GM21381 (cell line): Measurements from ENCODE around the gene HOTAIR.
A peak's percentile ranks its signal among the peaks of the same experiment; 100 is the strongest.

ENCODE experiments used
- ATAC-seq: cut with Tn5 transposase; IDR thresholded peaks from one replicate; pipeline ENCODE4 v1.9.1; 2021; ENCODE audit warnings: mild to moderate bottlenecking, moderate library complexity; ENCODE audit not compliant: unreplicated experiment

Gene HOTAIR

DNA sequence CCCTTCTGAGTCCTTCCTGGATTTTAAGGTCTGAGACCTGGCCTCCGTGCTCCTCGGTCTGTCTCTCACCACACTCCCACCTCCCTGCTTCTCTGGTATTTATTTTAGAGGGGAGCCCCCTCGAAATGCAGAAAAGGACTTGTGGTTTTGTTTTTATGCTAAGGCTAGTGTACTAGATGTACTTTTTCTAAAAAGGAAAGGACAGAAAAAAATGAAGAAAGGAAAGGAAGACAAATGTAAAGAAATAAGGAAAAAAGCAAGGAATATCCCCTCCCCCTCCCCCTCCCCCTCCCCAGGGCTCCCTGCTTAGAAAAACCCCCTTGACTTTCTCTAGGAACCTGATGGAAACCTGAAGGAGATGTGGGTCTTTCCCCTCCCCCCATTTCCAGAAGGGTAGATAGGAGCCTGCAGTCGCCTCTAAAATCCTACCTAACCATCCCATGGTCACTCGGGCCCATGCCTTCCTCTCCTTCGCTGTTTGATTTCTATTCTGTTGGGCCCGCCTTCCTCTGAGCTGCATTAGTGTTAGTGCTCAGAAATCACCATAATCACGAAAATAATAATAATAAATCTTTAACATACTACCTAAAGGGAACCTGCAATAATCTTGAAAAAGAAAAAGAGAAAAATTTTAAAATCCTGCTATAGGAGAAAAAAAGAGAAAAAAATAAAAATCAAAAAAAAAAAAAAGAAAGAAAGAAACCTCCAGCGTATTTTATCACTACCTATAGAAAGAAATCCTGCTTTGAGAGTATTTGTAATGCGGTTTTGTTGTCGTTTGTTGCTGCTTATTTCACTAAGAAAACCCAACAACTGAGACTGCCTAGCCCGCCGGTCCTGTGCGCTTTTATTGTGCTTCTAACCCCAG, 37.1 kb upstream of the HOTAIR start:
- ATAC-seq, result no peak

DNA sequence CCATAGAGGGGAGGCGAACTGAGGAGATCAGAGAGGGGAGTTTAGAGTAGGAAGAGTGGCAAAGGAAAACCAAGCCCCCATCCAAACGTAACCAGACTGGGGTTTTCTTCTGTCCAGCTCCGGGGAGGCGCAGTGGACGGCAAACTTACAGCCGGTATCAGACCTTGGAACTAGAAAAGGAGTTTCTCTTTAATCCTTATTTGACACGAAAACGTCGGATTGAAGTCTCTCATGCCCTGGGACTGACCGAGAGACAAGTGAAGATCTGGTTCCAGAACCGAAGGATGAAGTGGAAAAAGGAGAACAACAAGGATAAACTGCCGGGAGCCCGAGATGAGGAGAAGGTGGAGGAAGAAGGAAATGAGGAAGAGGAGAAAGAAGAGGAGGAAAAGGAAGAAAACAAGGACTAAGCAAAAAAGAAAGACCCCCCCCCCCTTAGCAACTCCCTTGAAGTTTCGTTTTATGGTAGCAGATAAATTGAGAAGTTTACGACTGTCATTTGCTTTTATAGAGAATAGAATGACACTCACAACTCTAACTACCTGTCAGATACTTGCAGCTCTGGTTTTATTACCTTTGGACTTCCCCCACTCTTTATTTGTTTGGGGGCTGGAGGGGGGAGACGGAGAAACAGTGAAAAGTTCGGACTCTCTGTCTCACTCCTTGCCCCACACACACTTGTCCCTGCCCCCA, 36.4 kb upstream of the HOTAIR start:
- ATAC-seq, result no peak

GRCh38 chr12:54010053-54010971, 35.6 kb upstream of the HOTAIR start:
- no peak for ATAC-seq

DNA sequence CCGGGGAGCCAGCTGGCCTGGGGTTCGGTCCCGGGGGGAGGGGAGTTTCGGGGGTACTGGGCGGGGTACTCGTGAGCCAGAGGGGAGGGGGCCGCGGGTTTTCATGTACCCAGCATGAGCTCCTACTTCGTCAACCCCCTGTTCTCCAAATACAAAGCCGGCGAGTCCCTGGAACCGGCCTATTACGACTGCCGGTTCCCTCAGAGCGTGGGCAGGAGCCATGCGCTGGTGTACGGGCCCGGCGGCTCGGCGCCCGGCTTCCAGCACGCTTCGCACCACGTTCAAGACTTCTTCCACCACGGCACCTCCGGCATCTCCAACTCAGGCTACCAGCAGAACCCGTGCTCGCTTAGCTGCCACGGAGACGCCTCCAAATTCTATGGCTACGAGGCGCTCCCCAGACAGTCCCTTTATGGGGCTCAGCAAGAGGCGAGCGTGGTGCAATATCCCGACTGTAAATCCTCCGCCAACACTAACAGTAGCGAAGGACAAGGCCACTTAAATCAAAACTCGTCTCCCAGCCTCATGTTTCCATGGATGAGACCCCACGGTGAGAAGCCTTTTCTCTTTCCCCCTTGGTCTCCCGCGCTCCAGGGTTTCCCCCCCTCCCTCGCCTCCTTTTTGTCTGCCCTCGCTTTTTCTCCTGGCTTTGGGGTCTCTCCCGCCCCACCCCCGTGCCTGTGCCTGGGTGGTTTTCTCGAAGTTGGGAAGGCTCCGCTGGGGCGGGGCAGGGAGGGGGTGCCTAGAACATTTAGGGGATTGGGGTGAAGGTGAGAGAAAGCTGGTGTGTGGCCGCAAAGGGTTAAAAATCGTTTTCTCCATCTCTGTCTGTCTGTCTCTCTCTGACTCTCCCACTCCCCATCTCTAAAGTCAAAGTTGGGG, 34.7 kb upstream of the HOTAIR start:
- no peak for ATAC-seq

DNA sequence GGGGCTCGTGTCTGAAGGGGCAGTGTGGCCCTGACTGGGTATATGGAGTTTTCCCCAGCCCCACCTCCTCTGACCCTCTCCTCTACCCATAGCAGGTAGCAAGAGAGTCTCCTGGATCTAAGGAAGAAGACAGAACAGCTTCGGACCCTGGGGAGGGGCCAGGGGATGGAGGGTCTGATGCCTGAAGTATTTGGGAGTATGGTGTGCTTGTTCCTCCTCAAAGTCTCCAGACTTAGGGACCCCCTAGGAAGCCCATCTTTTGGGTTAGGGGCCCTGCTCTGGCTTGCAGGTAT, 33.5 kb upstream of the HOTAIR start:
- no peak for ATAC-seq

DNA sequence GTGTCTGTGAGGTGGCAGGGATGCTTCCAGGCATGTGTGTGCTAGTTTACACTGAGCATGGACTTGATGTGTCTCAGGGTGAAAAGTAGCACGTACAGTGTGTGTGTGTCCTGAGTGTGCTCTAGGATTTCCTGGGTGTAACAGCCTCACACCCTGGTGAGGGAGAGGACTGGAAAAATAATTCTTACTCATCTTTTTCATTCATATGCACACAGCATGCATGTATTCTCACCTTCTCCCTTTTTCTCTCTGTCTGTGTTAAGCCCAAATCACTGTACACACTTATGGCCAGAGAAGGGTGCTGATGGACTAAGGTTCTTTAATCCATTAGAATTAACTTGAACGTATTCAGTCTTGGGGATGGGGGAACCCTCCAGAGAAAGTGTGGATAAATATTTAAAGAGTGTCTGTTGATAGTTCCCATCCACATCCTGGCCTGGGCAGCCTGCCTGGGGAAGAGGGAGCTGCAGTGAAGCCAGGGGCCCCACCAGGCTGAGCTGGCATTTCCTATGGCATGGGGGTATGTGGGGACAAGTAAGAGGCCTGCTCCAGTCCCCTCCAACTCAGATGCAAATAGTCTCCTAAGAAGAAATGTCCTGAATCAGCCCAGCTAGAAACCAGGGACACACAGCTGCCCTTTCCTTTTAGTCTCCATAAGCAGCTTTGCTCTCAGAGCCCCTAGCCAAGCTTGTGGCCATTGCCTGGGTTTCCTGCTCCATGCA, 32.9 kb upstream of the HOTAIR start:
- no peak for ATAC-seq

- no peak for ATAC-seq
Observed at GRCh38 chr12:54006559-54007220, 31.9 kb upstream of the HOTAIR start.

DNA sequence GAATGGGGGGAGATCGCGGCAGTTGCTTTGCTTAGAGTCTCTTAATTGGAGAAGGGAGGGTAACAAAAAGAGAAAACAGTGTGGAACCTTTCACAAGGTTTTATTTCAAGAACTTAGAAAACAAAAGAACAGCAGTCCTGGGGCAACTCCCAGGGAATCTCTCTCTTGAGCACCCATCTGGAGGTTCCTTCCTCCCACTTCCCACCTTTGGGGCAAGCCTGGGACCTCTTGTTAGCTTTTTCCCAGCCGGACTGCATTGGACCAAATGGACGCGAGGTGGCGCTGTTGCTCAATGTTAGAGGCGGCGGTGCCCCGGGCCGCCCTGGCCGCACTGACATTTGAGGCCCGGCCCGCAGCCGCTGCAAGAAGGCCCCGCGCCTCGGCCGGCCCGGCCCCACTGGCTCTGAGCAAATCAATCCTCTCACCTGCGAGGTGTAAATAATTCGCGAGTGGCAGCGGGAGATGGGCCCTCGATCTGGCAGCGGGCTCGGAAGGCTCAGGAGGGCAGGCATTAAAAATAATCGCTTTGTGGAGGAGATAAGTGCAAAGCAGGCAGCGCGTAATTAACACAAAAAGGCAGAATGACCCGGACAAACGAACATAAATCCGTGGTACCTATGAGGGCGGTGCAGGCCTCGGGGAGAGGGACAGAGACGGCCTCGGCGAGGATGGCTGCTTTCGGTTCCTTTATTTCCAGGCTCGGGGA, 31.3 kb upstream of the HOTAIR start:
- ATAC-seq, result peak; percentile 54

DNA sequence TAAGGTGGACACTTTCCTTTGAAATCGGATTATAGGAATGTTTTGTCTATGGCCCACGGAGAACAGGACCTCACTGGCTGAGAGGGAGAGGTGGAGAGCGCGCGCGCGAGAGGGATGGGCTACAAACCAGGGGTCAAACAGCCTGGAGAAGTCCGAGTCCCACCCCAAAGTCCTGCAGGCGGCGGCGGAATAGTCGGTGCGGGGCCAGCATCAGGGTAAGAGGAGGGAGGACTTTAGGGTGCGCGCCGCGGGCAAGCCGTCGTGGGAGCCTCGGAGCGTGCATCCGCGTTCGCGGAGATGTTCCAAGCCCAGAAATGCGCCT, 30.7 kb upstream of the HOTAIR start:
- no peak for ATAC-seq

- ATAC-seq, result no peak
Observed at GRCh38 chr12:54004841-54005530, 30.2 kb upstream of the HOTAIR start.

- ATAC-seq, result no peak
Observed at GRCh38 chr12:54004063-54004840, 29.5 kb upstream of the HOTAIR start.

DNA sequence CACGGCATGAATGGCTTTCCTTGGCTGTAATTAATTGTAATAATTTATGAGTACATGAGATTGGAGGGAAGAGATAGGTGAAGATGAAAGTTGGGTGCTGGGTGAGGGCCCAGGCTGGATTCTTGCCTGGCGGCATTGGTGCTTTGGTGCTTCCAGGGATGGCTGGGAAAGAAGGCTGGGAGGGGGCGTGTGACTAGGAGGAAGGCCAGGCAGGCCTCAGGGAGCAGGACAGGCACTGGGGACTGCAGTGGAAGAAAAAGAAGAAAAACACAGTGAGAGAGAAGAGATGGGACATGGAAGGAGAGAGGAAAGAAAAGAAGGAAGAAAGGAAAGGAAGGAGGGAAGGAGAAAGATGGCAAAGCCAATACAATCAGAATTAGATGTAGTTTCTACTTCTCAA, 28.9 kb upstream of the HOTAIR start:
- ATAC-seq, result no peak

- ATAC-seq, result no peak
Observed at GRCh38 chr12:54002915-54003389, 28.2 kb upstream of the HOTAIR start.

- ATAC-seq, result no peak
Observed at GRCh38 chr12:54002278-54002914, 27.6 kb upstream of the HOTAIR start.

- no peak for ATAC-seq
Observed at GRCh38 chr12:54001283-54002187, 26.8 kb upstream of the HOTAIR start.
